Kidney glomerular epithelial cell (primary cell): ENCODE data around the gene TMEM139.
"Not testable (repeated sequence)": the region's sequence is repeated elsewhere in the genome, so short reads cannot be mapped to it uniquely, and the experiment has no call there.

Source experiments
- DNase-seq: peaks from one replicate; lab custom pipeline; 2025; lab: John Stamatoyannopoulos, UW

Gene TMEM139

GRCh38 chr7:143258831-143259230 is 25.9 kb upstream of the TMEM139 start:
- no peak for DNase-seq

- DNase-seq, result no peak
Measured at GRCh38 chr7:143259765-143260164, 25.0 kb upstream of the TMEM139 start.

GRCh38 chr7:143261901-143262300 is 22.9 kb upstream of the TMEM139 start:
- no peak for DNase-seq

- DNase-seq, result peak; percentile 63
Measured at GRCh38 chr7:143263266-143264195, 21.2 kb upstream of the TMEM139 start, which contains the start of gene GSTK1. Gene GSTK1 (plus strand): TSS chr7:143263441. CDS start chr7:143263514, 73 bp downstream.

GRCh38 chr7:143264196-143264568 is 20.6 kb upstream of the TMEM139 start:
- DNase-seq, result not testable (repeated sequence)

- DNase-seq, result no peak
Measured at GRCh38 chr7:143265017-143265693, 19.6 kb upstream of the TMEM139 start.

- DNase-seq, result no peak
Measured at GRCh38 chr7:143269251-143269650, 15.5 kb upstream of the TMEM139 start.

GRCh38 chr7:143271240-143271639 is 13.5 kb upstream of the TMEM139 start:
- DNase-seq, result no peak

- DNase-seq, result no peak
Measured at GRCh38 chr7:143272871-143273270, 11.9 kb upstream of the TMEM139 start.

- DNase-seq, result peak; percentile 68
Measured at GRCh38 chr7:143279186-143280098, 5.3 kb upstream of the TMEM139 start.

- no peak for DNase-seq
Measured at GRCh38 chr7:143280160-143280559, 4.6 kb upstream of the TMEM139 start.

GRCh38 chr7:143280566-143280965 is 4.2 kb upstream of the TMEM139 start:
- DNase-seq, result no peak

GRCh38 chr7:143281529-143281928 is 3.2 kb upstream of the TMEM139 start:
- DNase-seq, result no peak

- DNase-seq, result no peak
Measured at GRCh38 chr7:143282124-143282523, 2.6 kb upstream of the TMEM139 start.

GRCh38 chr7:143283381-143283780 is 1.4 kb upstream of the TMEM139 start:
- no peak for DNase-seq

- DNase-seq, result peak; percentile 78
Measured at GRCh38 chr7:143285470-143285778, 666 bp downstream of the TMEM139 start.

- DNase-seq, result no peak
Measured at GRCh38 chr7:143285806-143286521, 1.2 kb downstream of the TMEM139 start.

GRCh38 chr7:143286522-143286890 is 1.7 kb downstream of the TMEM139 start:
- DNase-seq, result no peak

- no peak for DNase-seq
Measured at GRCh38 chr7:143287339-143287934, 2.7 kb downstream of the TMEM139 start.

- DNase-seq, result peak; percentile 95
Measured at GRCh38 chr7:143287935-143288826, 3.4 kb downstream of the TMEM139 start, which contains the start of gene CASP2. Gene CASP2 (plus strand): TSS chr7:143288351. CDS start chr7:143288456, 105 bp downstream.
